PC-3 (cell line): ENCODE data around the gene POMT1. TPM values are rescaled to one million over a fixed set of nuclear protein-coding genes. Genes with fewer than 3 reads are reported as not detected.

Source experiments
- ATAC-seq: fragments of 200-7000 bp; cut with Tn5 transposase; 2 replicates; pipeline ENCODE4 v1.9.1; 2020; ENCODE audit warnings: mild to moderate bottlenecking, moderate library complexity
- BruUV-seq: library from RNA; stranded (reverse); fragments of 400-500 nt; replicated peaks from 2 replicates; lab custom pipeline; 2021; lab: Mats Ljungman, UMichigan
- CTCF ChIA-PET: fragments of 300-600 bp; sonication (Branson Sonifier 250); formaldehyde crosslinking; loops from one replicate; lab custom pipeline; 2022; ENCODE audit warnings: antibody characterized with exemption; lab: Charles Lee
- POLR2A ChIA-PET: fragments of 300-600 bp; sonication (Branson Sonifier 250); formaldehyde crosslinking; loops from one replicate; lab custom pipeline; 2022; ENCODE audit warnings: antibody characterized with exemption; ENCODE audit not compliant: unreplicated experiment; lab: Charles Lee
- DNase-seq: peaks from one replicate; pipeline ENCODE4 v3.0.0-alpha.2; 2015
- H2AFZ ChIP-seq: fragments of 300-600 bp; sonication (generic); 2 replicates; pipeline ENCODE4 v1.6.0; 2016; ENCODE audit warnings: antibody characterized with exemption, low read length
- H3F3A ChIP-seq: fragments of 300-600 bp; sonication (generic); one replicate; pipeline ENCODE4 v1.6.0; 2017; ENCODE audit warnings: antibody characterized with exemption, low read length, control low read depth, mild to moderate bottlenecking; ENCODE audit not compliant: unreplicated experiment
- H3K27ac ChIP-seq: fragments of 300-600 bp; sonication (generic); 2 replicates; pipeline ENCODE4 v1.5.1; 2016; ENCODE audit warnings: mild to moderate bottlenecking, low read length
- H3K27me3 ChIP-seq: fragments of 300-600 bp; sonication (generic); 2 replicates; pipeline ENCODE4 v1.6.1; 2016; ENCODE audit warnings: low read length, mixed read lengths
- H3K36me3 ChIP-seq: fragments of 300-600 bp; sonication (generic); 2 replicates; pipeline ENCODE4 v1.6.1; 2016; ENCODE audit warnings: low read depth, mixed run types, low read length, mixed read lengths
- H3K4me1 ChIP-seq: fragments of 300-600 bp; sonication (generic); 2 replicates; pipeline ENCODE4 v1.5.1; 2016; ENCODE audit warnings: low read length; ENCODE audit not compliant: insufficient read depth
- H3K4me2 ChIP-seq: fragments of 300-600 bp; sonication (generic); 2 replicates; pipeline ENCODE4 v1.6.0; 2016; ENCODE audit warnings: low read length
- H3K4me3 ChIP-seq: fragments of 300-600 bp; sonication (generic); 2 replicates; pipeline ENCODE4 v1.5.1; 2016; ENCODE audit warnings: mild to moderate bottlenecking, low read length, mixed read lengths
- H3K79me2 ChIP-seq: fragments of 300-600 bp; sonication (generic); 2 replicates; pipeline ENCODE4 v1.6.1; 2017; ENCODE audit warnings: low read length, mixed read lengths
- H3K9ac ChIP-seq: fragments of 300-600 bp; sonication (generic); 2 replicates; pipeline ENCODE4 v1.6.0; 2016; ENCODE audit warnings: mild to moderate bottlenecking, low read length
- H3K9me2 ChIP-seq: fragments of 300-600 bp; sonication (generic); replicated peaks from 2 replicates; pipeline ENCODE4 v1.6.1; 2016; ENCODE audit warnings: mixed run types, low read length, mixed read lengths
- H3K9me3 ChIP-seq: fragments of 300-600 bp; sonication (generic); 2 replicates; pipeline ENCODE4 v1.6.1; 2016; ENCODE audit warnings: low read length, mixed read lengths
- H4K20me1 ChIP-seq: fragments of 300-600 bp; sonication (generic); 2 replicates; pipeline ENCODE4 v1.6.1; 2016; ENCODE audit warnings: low read length, mixed read lengths
- EZH2 ChIP-seq: fragments of 300-600 bp; sonication (generic); IDR thresholded peaks from one replicate; pipeline ENCODE4 v1.6.1; 2017; ENCODE audit warnings: antibody characterized with exemption, mild to moderate bottlenecking, low read length; ENCODE audit not compliant: unreplicated experiment
- EZH2phosphoT487 ChIP-seq: fragments of 300-600 bp; sonication (generic); IDR thresholded peaks from 2 replicates; pipeline ENCODE4 v1.6.1; 2018; ENCODE audit warnings: mild to moderate bottlenecking, antibody characterized with exemption, low read length, borderline replicate concordance
- intact Hi-C: fragments of 100-400 bp; cut with micrococcal nuclease; formaldehyde crosslinking; loops from 2 replicates; pipeline ENCODE4 v1.9.0; 2023
- total RNA-seq: library from RNA; depleted of rRNA; stranded (reverse); fragments of >200 nt; gene quantifications from 2 replicates; pipeline ENCODE4 v1.2.3, GENCODE V29; 2014
- TF ChIP-seq, protein P1 (sequence below): fragments of 300-600 bp; sonication (generic); conservative IDR thresholded peaks from 2 replicates; pipeline ENCODE4 v1.5.1; 2017; ENCODE audit warnings: antibody characterized with exemption, low read depth, mild to moderate bottlenecking, low read length

POMT1 gene
- total RNA-seq, 1 experiment from 2014 or later = 24.1 TPM

DNA sequence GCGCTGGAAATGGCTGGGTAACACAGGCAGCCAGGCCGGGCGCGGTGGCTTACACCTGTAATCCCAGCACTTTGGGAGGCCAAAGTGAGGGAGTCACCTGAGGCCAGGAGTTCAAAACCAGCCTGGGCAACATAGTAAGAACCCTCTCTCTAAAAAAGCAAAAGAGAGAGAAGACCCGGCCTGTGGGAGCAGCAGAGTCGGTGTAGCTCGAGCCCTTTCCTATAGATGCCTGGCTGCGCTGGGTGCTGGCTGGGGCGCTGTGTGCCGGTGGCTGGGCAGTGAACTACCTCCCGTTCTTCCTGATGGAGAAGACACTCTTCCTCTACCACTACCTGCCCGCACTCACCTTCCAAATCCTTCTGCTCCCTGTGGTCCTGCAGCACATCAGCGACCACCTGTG, 19.1 kb downstream of the POMT1 start:
- H3K9me3 ChIP-seq = no peaks in the 10 kb centered on the region
- TF ChIP-seq, protein P1, sequence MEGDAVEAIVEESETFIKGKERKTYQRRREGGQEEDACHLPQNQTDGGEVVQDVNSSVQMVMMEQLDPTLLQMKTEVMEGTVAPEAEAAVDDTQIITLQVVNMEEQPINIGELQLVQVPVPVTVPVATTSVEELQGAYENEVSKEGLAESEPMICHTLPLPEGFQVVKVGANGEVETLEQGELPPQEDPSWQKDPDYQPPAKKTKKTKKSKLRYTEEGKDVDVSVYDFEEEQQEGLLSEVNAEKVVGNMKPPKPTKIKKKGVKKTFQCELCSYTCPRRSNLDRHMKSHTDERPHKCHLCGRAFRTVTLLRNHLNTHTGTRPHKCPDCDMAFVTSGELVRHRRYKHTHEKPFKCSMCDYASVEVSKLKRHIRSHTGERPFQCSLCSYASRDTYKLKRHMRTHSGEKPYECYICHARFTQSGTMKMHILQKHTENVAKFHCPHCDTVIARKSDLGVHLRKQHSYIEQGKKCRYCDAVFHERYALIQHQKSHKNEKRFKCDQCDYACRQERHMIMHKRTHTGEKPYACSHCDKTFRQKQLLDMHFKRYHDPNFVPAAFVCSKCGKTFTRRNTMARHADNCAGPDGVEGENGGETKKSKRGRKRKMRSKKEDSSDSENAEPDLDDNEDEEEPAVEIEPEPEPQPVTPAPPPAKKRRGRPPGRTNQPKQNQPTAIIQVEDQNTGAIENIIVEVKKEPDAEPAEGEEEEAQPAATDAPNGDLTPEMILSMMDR = no peak
- TF ChIP-seq EZH2 = no peak
- no peak for TF ChIP-seq EZH2phosphoT487
- H3K4me3 ChIP-seq = no peak overlapping the region
- no peak overlapping the region for H2AFZ ChIP-seq
- ChIA-PET CTCF (no interaction called here), POLR2A (no interaction called here)
- BruUV-seq = no TSS peak
- DNase-seq (no peak), ATAC-seq (no peak)
- no peaks in the 10 kb centered on the region for H3K27me3 ChIP-seq
- intact Hi-C loops = no loop called here
- no peak overlapping the region for H3K9ac ChIP-seq
- no peaks in the 10 kb centered on the region for H3K36me3 ChIP-seq
- no peaks in the 10 kb centered on the region for H3F3A ChIP-seq
- no peaks in the 10 kb centered on the region for H4K20me1 ChIP-seq
- no peaks in the 10 kb centered on the region for H3K9me2 ChIP-seq
- H3K27ac ChIP-seq = no peak overlapping the region
- no peaks in the 10 kb centered on the region for H3K79me2 ChIP-seq
- no peaks in the 10 kb centered on the region for H3K4me1 ChIP-seq
- H3K4me2 ChIP-seq = no peak overlapping the region

DNA sequence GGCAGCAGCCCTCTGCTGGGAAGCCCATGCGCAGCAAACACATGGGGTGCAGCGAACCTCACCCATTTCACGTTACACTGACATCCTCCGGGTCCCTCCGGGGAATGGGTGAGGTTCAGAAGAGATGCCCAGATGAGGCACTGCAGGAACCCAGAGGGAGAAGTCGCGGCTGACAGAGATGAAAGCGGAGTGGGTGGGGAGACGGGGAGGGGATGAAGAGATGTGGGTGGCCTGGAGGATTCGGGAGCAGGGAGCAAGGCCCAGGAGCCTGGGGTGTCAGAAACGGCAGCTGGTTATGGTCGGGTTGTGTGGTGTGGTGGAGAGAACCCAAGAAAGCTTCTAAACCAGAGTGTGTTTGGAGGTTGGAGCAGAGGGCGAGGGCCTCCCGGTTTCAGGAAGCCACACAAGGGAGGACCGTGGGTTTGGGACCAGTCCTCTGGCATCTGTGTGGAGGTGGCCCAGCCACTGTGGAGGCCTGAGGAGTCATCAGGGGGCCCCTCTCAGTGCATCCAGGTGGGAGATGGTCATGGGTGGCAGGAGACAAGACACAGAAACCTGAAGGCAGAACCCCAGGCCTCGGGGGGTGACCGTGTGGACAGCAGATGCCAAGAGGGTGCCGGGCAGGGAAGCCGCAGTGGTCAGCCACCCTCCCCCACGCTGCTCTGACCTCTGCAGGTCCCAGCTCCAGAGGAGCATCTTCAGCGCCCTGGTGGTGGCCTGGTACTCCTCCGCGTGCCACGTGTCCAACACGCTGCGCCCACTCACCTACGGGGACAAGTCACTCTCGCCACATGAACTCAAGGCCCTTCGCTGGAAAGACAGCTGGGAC, 19.8 kb downstream of the POMT1 start:
- intact Hi-C loops = no loop called here
- no peak for DNase-seq
- CTCF ChIA-PET = no interaction called here

DNA sequence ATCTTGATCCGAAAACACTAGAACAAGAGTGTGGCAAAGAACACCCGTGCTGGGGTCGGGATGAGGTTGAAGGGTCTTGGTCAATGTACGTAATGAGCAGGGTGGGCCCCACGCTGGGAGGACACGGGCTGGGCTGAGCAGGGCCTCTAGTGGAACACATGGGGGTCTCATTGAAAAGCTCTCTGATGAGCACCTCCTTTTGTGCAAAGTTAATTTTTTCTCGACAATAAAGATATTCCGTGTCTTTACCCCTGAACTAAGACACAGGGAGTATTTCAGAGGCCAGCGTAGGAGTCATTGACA, 20.3 kb downstream of the POMT1 start:
- no TSS peak for BruUV-seq
- Histone ChIP-seq H3K9me2 (no peaks in the 10 kb centered on the region), H2AFZ (no peak overlapping the region), H3K36me3 (no peaks in the 10 kb centered on the region), H3K4me3 (no peak overlapping the region), H3K9me3 (no peaks in the 10 kb centered on the region), H3F3A (no peaks in the 10 kb centered on the region), H3K4me1 (no peaks in the 10 kb centered on the region), H3K9ac (no peak overlapping the region), H4K20me1 (no peaks in the 10 kb centered on the region), H3K4me2 (no peak overlapping the region), H3K27me3 (no peaks in the 10 kb centered on the region), H3K79me2 (no peaks in the 10 kb centered on the region), H3K27ac (no peak overlapping the region)
- no peak for ATAC-seq
- intact Hi-C loops = no loop called here
- no peak for DNase-seq
- ChIA-PET POLR2A (no interaction called here), CTCF (no interaction called here)
- TF ChIP-seq EZH2phosphoT487 (no peak), EZH2 (no peak)
- TF ChIP-seq, protein P1 = no peak

More for the DNA sequence above, 19.8 kb downstream of the POMT1 start:
- H3K27ac ChIP-seq = no peak overlapping the region
- no peaks in the 10 kb centered on the region for H3K9me2 ChIP-seq
- no peak overlapping the region for H3K4me2 ChIP-seq
- H3K4me1 ChIP-seq = no peaks in the 10 kb centered on the region
- no peaks in the 10 kb centered on the region for H3F3A ChIP-seq
- TF ChIP-seq, protein P1 = no peak
- TF ChIP-seq EZH2phosphoT487 (no peak), EZH2 (no peak)
- no peaks in the 10 kb centered on the region for H3K79me2 ChIP-seq
- no peaks in the 10 kb centered on the region for H3K36me3 ChIP-seq
- no peak overlapping the region for H3K9ac ChIP-seq
- no peak overlapping the region for H3K4me3 ChIP-seq
- H3K27me3 ChIP-seq = no peaks in the 10 kb centered on the region
- no peaks in the 10 kb centered on the region for H3K9me3 ChIP-seq
- H2AFZ ChIP-seq = no peak overlapping the region
- no TSS peak for BruUV-seq
- no peaks in the 10 kb centered on the region for H4K20me1 ChIP-seq
- no peak for ATAC-seq
- POLR2A ChIA-PET = no interaction called here
